H9 (cell line): ENCODE results near the gene AKR1C3. TPM values are rescaled to one million over a fixed set of nuclear protein-coding genes. Genes with fewer than 3 reads are reported as not detected.

ENCODE experiments used
- DNase-seq: peaks from one replicate; pipeline ENCODE4 v3.0.0-alpha.2; 2017
- H2AFZ ChIP-seq: one replicate; pipeline ENCODE4 v1.6.1; 2013; ENCODE audit warnings: mild to moderate bottlenecking, low read length, control low read depth, moderate library complexity
- H2AK5ac ChIP-seq: 2 replicates; pipeline ENCODE4 v1.6.1; 2013; ENCODE audit warnings: low read length, control low read depth, mixed read lengths; ENCODE audit not compliant: insufficient read length
- H2BK120ac ChIP-seq: one replicate; pipeline ENCODE4 v1.6.1; 2013; ENCODE audit warnings: low read depth, mild to moderate bottlenecking, low read length, control low read depth, inconsistent platforms; ENCODE audit not compliant: poor library complexity, severe bottlenecking
- H2BK12ac ChIP-seq: 2 replicates; pipeline ENCODE4 v1.6.1; 2013; ENCODE audit warnings: low read length, control low read depth, mixed read lengths, low read depth; ENCODE audit not compliant: insufficient read length
- H2BK15ac ChIP-seq: 2 replicates; pipeline ENCODE4 v1.6.1; 2013; ENCODE audit warnings: low read depth, low read length, control low read depth
- H2BK20ac ChIP-seq: one replicate; pipeline ENCODE4 v1.6.1; 2013; ENCODE audit warnings: low read depth, mild to moderate bottlenecking, low read length, control low read depth, inconsistent platforms; ENCODE audit not compliant: poor library complexity, severe bottlenecking
- H2BK5ac ChIP-seq: 2 replicates; pipeline ENCODE4 v1.6.1; 2013; ENCODE audit warnings: low read length, control low read depth, mixed read lengths; ENCODE audit not compliant: insufficient read length
- H3K14ac ChIP-seq: 2 replicates; pipeline ENCODE4 v1.6.1; 2013; ENCODE audit warnings: low read length, control low read depth; ENCODE audit not compliant: insufficient read depth
- H3K18ac ChIP-seq: 2 replicates; pipeline ENCODE4 v1.6.1; 2013; ENCODE audit warnings: low read depth, mild to moderate bottlenecking, mixed read lengths, low read length, control low read depth; ENCODE audit not compliant: insufficient read length
- H3K23ac ChIP-seq: 2 replicates; pipeline ENCODE4 v1.6.1; 2013; ENCODE audit warnings: low read length, control low read depth, mixed read lengths, low read depth; ENCODE audit not compliant: insufficient read length
- H3K23me2 ChIP-seq: 2 replicates; pipeline ENCODE4 v1.6.1; 2013; ENCODE audit warnings: low read depth, mild to moderate bottlenecking, mixed read lengths, low read length, control low read depth; ENCODE audit not compliant: insufficient read length, poor library complexity, severe bottlenecking
- H3K27ac ChIP-seq: 2 replicates; pipeline ENCODE4 v1.5.1; 2013; ENCODE audit warnings: low read length, control low read depth, mixed read lengths, low read depth; ENCODE audit not compliant: insufficient read length
- H3K27me3 ChIP-seq: 2 replicates; pipeline ENCODE4 v1.6.1; 2013; ENCODE audit warnings: low read length, control low read depth, inconsistent platforms; ENCODE audit not compliant: insufficient read depth
- H3K4ac ChIP-seq: 2 replicates; pipeline ENCODE4 v1.6.1; 2013; ENCODE audit warnings: low read depth, mild to moderate bottlenecking, control low read depth, inconsistent platforms, low read length, moderate library complexity
- H3K4me1 ChIP-seq: 2 replicates; pipeline ENCODE4 v1.6.1; 2013; ENCODE audit warnings: low read length, control low read depth, inconsistent platforms; ENCODE audit not compliant: insufficient read depth
- H3K4me2 ChIP-seq: 2 replicates; pipeline ENCODE4 v1.6.1; 2013; ENCODE audit warnings: low read length, control low read depth, mixed read lengths; ENCODE audit not compliant: insufficient read length, insufficient read depth
- H3K56ac ChIP-seq: 2 replicates; pipeline ENCODE4 v1.6.1; 2013; ENCODE audit warnings: low read depth, mild to moderate bottlenecking, mixed read lengths, low read length, control low read depth; ENCODE audit not compliant: insufficient read length
- H3K79me1 ChIP-seq: 2 replicates; pipeline ENCODE4 v1.6.1; 2013; ENCODE audit warnings: low read depth, mild to moderate bottlenecking, moderate library complexity, low read length, control low read depth, inconsistent platforms; ENCODE audit not compliant: insufficient read depth, poor library complexity, severe bottlenecking
- H3K79me2 ChIP-seq: 2 replicates; pipeline ENCODE4 v1.6.1; 2013; ENCODE audit warnings: low read length, control low read depth, inconsistent platforms; ENCODE audit not compliant: insufficient read depth
- H3K9ac ChIP-seq: 2 replicates; pipeline ENCODE4 v1.6.1; 2013; ENCODE audit warnings: low read length, control low read depth, mixed read lengths; ENCODE audit not compliant: insufficient read length; ENCODE audit errors: extremely low read depth
- H3K9me3 ChIP-seq: one replicate; pipeline ENCODE4 v1.6.1; 2013; ENCODE audit warnings: low read depth, low read length, inconsistent platforms; ENCODE audit not compliant: control insufficient read depth
- H3T11ph ChIP-seq: one replicate; pipeline ENCODE4 v1.6.1; 2013; ENCODE audit warnings: mild to moderate bottlenecking, low read length, control low read depth, inconsistent platforms
- H4K20me1 ChIP-seq: one replicate; pipeline ENCODE4 v1.6.1; 2013; ENCODE audit not compliant: control insufficient read depth, insufficient read length, insufficient read depth
- H4K5ac ChIP-seq: 2 replicates; pipeline ENCODE4 v1.6.1; 2013; ENCODE audit warnings: low read depth, mild to moderate bottlenecking, mixed read lengths, low read length, control low read depth; ENCODE audit not compliant: insufficient read length
- H4K8ac ChIP-seq: replicated peaks from 2 replicates; pipeline ENCODE4 v1.6.1; 2013; ENCODE audit warnings: low read length, control low read depth, mixed read lengths, low read depth; ENCODE audit not compliant: insufficient read length
- H4K91ac ChIP-seq: 2 replicates; pipeline ENCODE4 v1.6.1; 2013; ENCODE audit warnings: low read depth, mild to moderate bottlenecking, moderate library complexity, mixed read lengths, low read length, control low read depth; ENCODE audit not compliant: insufficient read length
- H3K27ac Mint-ChIP-seq, 3 experiments: 2 replicates in 2 of 3; 3 replicates in 1 of 3; pipeline ENCODE4 v1.8.0; 2020 to 2021; ENCODE audit warnings: mixed read lengths in 3 of 3, mild to moderate bottlenecking in 1 of 3, moderate library complexity in 1 of 3
- H3K27me3 Mint-ChIP-seq: 2 replicates; pipeline ENCODE4 v1.8.0; 2021; ENCODE audit warnings: low read depth, mild to moderate bottlenecking, moderate library complexity, mixed read lengths
- H3K36me3 Mint-ChIP-seq, 3 experiments: 2 replicates in 2 of 3; 3 replicates in 1 of 3; pipeline ENCODE4 v1.8.0; 2020 to 2021; ENCODE audit warnings: low read depth in 3 of 3, mixed read lengths in 3 of 3; ENCODE audit not compliant: insufficient read depth in 1 of 3
- H3K4me1 Mint-ChIP-seq, 2 experiments: 2 replicates each; pipeline ENCODE4 v1.8.0; 2020; ENCODE audit warnings: mixed read lengths in 2 of 2
- H3K4me3 Mint-ChIP-seq, 2 experiments: 2 replicates in 1 of 2; 3 replicates in 1 of 2; pipeline ENCODE4 v1.8.0; 2020 to 2021; ENCODE audit warnings: mild to moderate bottlenecking in 2 of 2, mixed read lengths in 2 of 2, moderate library complexity in 1 of 2
- H3K9me3 Mint-ChIP-seq, 2 experiments: 2 replicates in 1 of 2; 3 replicates in 1 of 2; pipeline ENCODE4 v1.8.0; 2020; ENCODE audit warnings: mild to moderate bottlenecking in 2 of 2, mixed read lengths in 2 of 2, moderate library complexity in 1 of 2
- CTCF ChIP-seq: fragments of 200-600 bp; sonication (generic); conservative IDR thresholded peaks from 3 replicates; pipeline ENCODE4 v1.8.0; 2021; ENCODE audit warnings: antibody characterized with exemption, mild to moderate bottlenecking
- WGBS: extraction: QIAGEN DNeasy Blood & Tissue Kit; methylation state at CpG from one replicate; pipeline ENCODE4 v1.1.7; 2013; ENCODE audit warnings: missing lambda C conversion rate, low lambda C conversion rate, mixed read lengths; ENCODE audit not compliant: insufficient read length; ENCODE audit errors: extremely low coverage; 5-methylcytosine and 5-hydroxymethylcytosine counted together
- total RNA-seq: library from RNA; stranded (reverse); gene quantifications from 2 replicates; pipeline ENCODE4 v1.2.1, GENCODE V29; 2021

AKR1C3 gene
- total RNA-seq, 1 experiment from 2014 or later: 2.1 TPM

GRCh38 chr10:5146920-5147254 is 52.7 kb downstream of the AKR1C3 start:
- Histone ChIP-seq H2AK5ac (no peak overlapping the region), H4K91ac (no peak overlapping the region), H3K27me3 (no peaks in the 10 kb centered on the region), H3K23me2 (no peaks in the 10 kb centered on the region), H4K20me1 (no peaks in the 10 kb centered on the region), H3K79me2 (no peaks in the 10 kb centered on the region), H3T11ph (no peak overlapping the region), H2BK20ac (no peak overlapping the region), H3K79me1 (no peaks in the 10 kb centered on the region), H3K27ac (no peak overlapping the region), H3K9me3 (peaks cover 6% of the 10 kb centered on the region), H4K8ac (no peak overlapping the region), H3K18ac (no peak overlapping the region), H3K56ac (no peak overlapping the region), H4K5ac (no peak overlapping the region), H2BK15ac (no peak overlapping the region), H3K4me1 (no peaks in the 10 kb centered on the region), H2BK120ac (no peak overlapping the region), H3K9ac (no peak overlapping the region), H3K23ac (no peak overlapping the region), H3K4ac (no peak overlapping the region), H2AFZ (no peak overlapping the region), H2BK12ac (no peak overlapping the region), H3K14ac (no peak overlapping the region), H2BK5ac (no peak overlapping the region), H3K4me2 (no peak overlapping the region)
- DNase-seq: no peak
- no peaks in the 10 kb centered on the region for H3K4me1 Mint-ChIP-seq
- peaks cover 0 to 16% (median 0%) of the 10 kb centered on the region in 3 experiments; a peak in 5 of 7 replicates for H3K36me3 Mint-ChIP-seq
- TF ChIP-seq CTCF: no peak
- H3K27me3 Mint-ChIP-seq: no peaks in the 10 kb centered on the region; the same call in 1 of the 2 replicates
- H3K27ac Mint-ChIP-seq: no peak overlapping the region
- no peak overlapping the region for H3K4me3 Mint-ChIP-seq
- peaks cover 59 to 70% of the 10 kb centered on the region in 2 experiments for H3K9me3 Mint-ChIP-seq
- no CpG with 5 or more reads among the region's 5 CpGs for WGBS
